ENCODE data around the gene MED31. TPM values are rescaled to one million over a fixed set of nuclear protein-coding genes. Genes with fewer than 3 reads are reported as not detected.
A peak's percentile ranks its signal among the peaks of the same experiment; 100 is the strongest.

The MED31 gene
- total and polyA plus RNA-seq, 2 of the 13 experiments (the other 11 are each of a cell fraction or from before 2014, with no cell fraction given) = 19.0 to 20.9 TPM

GRCh38 chr17:6684881-6685767, 33.7 kb upstream of the MED31 start (continued):
- TF ChIP-seq EP300 (IDR thresholded peaks at IDR 0.05; ENCODE audit: low read depth in 2 of 2, low read length in 2 of 2) (no peak), EP300 (CRISPR knock-in tag; IDR thresholded peaks at IDR 0.05; ENCODE audit: borderline replicate concordance) (no peak), ZNF563 (CRISPR knock-in tag; IDR thresholded peaks at IDR 0.05) (no peak), ZNF562 (CRISPR knock-in tag; IDR thresholded peaks at IDR 0.05; ENCODE audit: borderline replicate concordance) (no peak), ZFX (CRISPR knock-in tag; IDR thresholded peaks at IDR 0.05; ENCODE audit: low read depth) (0 out of 2 replicates have a peak, but pooled peaks have one; percentile 11), ZSCAN30 (CRISPR knock-in tag; IDR thresholded peaks at IDR 0.05) (no peak), ZNF569 (CRISPR knock-in tag; IDR thresholded peaks at IDR 0.05; ENCODE audit: borderline replicate concordance) (no peak), POLR2G (IDR thresholded peaks at IDR 0.05; ENCODE audit: low read depth, low read length) (peak; percentile 21; the same call in 1 of the 2 replicates), ZNF253 (CRISPR knock-in tag; IDR thresholded peaks at IDR 0.05; ENCODE audit: borderline replicate concordance) (no peak), POLR2A (IDR thresholded peaks at IDR 0.05; ENCODE audit: insufficient read depth in 1 of 2, low read depth in 2 of 2, low read length in 2 of 2) (peak in 1 of 2 experiments; percentile 38; a peak in 2 of 4 replicates), FIP1L1 (IDR thresholded peaks at IDR 0.05; ENCODE audit: borderline replicate concordance, insufficient read depth, low read depth, low read length) (no peak), ZNF263 (CRISPR knock-in tag; IDR thresholded peaks at IDR 0.05) (no peak), ATRX (CRISPR knock-in tag; IDR thresholded peaks at IDR 0.05; ENCODE audit: borderline replicate concordance) (no peak), CBX5 (CRISPR knock-in tag; IDR thresholded peaks at IDR 0.05; ENCODE audit: borderline replicate concordance) (no peak), GFI1 (CRISPR knock-in tag; IDR thresholded peaks at IDR 0.05; ENCODE audit: borderline replicate concordance) (no peak), AGO2 (optimal IDR thresholded peaks at IDR 0.05; ENCODE audit: low read depth, low read length) (peak; percentile 65), PAF1 (CRISPR knock-in tag; IDR thresholded peaks at IDR 0.05) (peak; percentile 68; the same call in 1 of the 2 replicates), AKAP8 (CRISPR knock-in tag; IDR thresholded peaks at IDR 0.05) (0 out of 2 replicates have a peak, but pooled peaks have one; percentile 14), ZNF644 (CRISPR knock-in tag; IDR thresholded peaks at IDR 0.05; ENCODE audit: low read depth) (no peak), KLF9 (CRISPR knock-in tag; IDR thresholded peaks at IDR 0.05; ENCODE audit: low read depth) (no peak), ZEB1 (IDR thresholded peaks at IDR 0.05; ENCODE audit: insufficient replicate concordance, low read depth) (no peak)
- TF ChIP-seq, protein P1, sequence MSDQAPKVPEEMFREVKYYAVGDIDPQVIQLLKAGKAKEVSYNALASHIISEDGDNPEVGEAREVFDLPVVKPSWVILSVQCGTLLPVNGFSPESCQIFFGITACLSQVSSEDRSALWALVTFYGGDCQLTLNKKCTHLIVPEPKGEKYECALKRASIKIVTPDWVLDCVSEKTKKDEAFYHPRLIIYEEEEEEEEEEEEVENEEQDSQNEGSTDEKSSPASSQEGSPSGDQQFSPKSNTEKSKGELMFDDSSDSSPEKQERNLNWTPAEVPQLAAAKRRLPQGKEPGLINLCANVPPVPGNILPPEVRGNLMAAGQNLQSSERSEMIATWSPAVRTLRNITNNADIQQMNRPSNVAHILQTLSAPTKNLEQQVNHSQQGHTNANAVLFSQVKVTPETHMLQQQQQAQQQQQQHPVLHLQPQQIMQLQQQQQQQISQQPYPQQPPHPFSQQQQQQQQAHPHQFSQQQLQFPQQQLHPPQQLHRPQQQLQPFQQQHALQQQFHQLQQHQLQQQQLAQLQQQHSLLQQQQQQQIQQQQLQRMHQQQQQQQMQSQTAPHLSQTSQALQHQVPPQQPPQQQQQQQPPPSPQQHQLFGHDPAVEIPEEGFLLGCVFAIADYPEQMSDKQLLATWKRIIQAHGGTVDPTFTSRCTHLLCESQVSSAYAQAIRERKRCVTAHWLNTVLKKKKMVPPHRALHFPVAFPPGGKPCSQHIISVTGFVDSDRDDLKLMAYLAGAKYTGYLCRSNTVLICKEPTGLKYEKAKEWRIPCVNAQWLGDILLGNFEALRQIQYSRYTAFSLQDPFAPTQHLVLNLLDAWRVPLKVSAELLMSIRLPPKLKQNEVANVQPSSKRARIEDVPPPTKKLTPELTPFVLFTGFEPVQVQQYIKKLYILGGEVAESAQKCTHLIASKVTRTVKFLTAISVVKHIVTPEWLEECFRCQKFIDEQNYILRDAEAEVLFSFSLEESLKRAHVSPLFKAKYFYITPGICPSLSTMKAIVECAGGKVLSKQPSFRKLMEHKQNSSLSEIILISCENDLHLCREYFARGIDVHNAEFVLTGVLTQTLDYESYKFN (CRISPR knock-in tag; conservative IDR thresholded peaks at IDR 0.05) = no peak
- TF ChIP-seq, protein P2, sequence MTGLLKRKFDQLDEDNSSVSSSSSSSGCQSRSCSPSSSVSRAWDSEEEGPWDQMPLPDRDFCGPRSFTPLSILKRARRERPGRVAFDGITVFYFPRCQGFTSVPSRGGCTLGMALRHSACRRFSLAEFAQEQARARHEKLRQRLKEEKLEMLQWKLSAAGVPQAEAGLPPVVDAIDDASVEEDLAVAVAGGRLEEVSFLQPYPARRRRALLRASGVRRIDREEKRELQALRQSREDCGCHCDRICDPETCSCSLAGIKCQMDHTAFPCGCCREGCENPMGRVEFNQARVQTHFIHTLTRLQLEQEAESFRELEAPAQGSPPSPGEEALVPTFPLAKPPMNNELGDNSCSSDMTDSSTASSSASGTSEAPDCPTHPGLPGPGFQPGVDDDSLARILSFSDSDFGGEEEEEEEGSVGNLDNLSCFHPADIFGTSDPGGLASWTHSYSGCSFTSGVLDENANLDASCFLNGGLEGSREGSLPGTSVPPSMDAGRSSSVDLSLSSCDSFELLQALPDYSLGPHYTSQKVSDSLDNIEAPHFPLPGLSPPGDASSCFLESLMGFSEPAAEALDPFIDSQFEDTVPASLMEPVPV (CRISPR knock-in tag; IDR thresholded peaks at IDR 0.05) = no peak
- TF ChIP-seq, protein P3, sequence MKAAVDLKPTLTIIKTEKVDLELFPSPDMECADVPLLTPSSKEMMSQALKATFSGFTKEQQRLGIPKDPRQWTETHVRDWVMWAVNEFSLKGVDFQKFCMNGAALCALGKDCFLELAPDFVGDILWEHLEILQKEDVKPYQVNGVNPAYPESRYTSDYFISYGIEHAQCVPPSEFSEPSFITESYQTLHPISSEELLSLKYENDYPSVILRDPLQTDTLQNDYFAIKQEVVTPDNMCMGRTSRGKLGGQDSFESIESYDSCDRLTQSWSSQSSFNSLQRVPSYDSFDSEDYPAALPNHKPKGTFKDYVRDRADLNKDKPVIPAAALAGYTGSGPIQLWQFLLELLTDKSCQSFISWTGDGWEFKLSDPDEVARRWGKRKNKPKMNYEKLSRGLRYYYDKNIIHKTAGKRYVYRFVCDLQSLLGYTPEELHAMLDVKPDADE (CRISPR knock-in tag; IDR thresholded peaks at IDR 0.05) = no peak

All from HepG2 (cell line).